ENCODE measurements around the gene GTF3C4. TPM values are rescaled to one million over a fixed set of nuclear protein-coding genes. Genes with fewer than 3 reads are reported as not detected.

Gene GTF3C4
- total and polyA plus RNA-seq, 11 donors: 1.4 to 11.7 (median 8.8) TPM

DNA sequence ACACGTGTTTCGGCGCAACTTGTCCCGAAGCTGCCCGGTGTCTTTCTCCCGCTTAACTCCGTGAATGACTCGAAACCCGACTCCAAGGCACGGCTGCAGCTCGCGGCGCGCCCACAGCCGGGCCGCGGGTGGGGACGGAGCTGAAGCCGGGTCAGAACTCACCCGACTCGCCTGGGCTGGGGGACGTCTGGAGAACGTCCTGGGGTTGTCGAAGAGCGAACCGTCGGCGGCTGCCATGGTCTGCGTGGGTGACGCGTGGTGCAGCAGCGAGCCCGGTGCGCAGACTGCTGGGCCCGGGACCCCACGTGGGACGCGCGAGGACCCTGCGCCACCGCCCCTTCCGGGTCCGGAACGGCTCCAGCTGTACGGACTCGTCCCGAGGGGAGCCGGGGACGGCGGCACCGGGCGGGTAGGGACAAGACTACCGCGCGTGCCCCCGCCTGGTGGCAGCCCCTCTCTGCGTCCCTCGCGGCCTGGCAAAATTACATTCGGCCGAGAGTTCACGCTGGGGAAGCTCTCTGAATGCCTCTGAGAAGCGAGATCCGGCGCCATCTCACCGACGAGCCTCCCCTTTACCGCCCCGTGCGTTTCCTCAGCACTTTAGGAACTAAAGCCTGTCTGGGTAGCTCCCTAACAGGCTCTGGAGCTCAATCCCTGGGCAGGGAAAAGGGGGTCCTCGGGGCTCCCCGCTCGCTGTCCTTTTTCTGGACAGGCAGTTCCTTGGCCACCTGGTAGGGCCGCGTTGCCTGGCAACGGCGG is 387 bp upstream of the GTF3C4 start, which contains the start of gene DDX31:
Gene DDX31, minus strand, starts transcription at position 286 of the 759 bp plus-strand sequence. Its CDS starts 49 bp downstream, at position 237.
- Histone ChIP-seq H3K27me3 (no peaks in the 10 kb centered on the region), H3K4me1 (peaks cover 0 to 44% (median 27%) of the 10 kb centered on the region in 12 donors), H3K9me3 (no peaks in the 10 kb centered on the region), H3K4me3 (peak within 1 kb of the TSS; percentile 61 to 98 (median 88)), H3K36me3 (peaks cover 0 to 5% (median 0%) of the 10 kb centered on the region in 9 donors), H3K27ac (peak within 1 kb of the TSS; percentile 80 to 100 (median 97))
- TF ChIP-seq, protein P1, sequence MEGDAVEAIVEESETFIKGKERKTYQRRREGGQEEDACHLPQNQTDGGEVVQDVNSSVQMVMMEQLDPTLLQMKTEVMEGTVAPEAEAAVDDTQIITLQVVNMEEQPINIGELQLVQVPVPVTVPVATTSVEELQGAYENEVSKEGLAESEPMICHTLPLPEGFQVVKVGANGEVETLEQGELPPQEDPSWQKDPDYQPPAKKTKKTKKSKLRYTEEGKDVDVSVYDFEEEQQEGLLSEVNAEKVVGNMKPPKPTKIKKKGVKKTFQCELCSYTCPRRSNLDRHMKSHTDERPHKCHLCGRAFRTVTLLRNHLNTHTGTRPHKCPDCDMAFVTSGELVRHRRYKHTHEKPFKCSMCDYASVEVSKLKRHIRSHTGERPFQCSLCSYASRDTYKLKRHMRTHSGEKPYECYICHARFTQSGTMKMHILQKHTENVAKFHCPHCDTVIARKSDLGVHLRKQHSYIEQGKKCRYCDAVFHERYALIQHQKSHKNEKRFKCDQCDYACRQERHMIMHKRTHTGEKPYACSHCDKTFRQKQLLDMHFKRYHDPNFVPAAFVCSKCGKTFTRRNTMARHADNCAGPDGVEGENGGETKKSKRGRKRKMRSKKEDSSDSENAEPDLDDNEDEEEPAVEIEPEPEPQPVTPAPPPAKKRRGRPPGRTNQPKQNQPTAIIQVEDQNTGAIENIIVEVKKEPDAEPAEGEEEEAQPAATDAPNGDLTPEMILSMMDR (IDR thresholded peaks at IDR 0.05): no peak
- TF ChIP-seq POLR2A (IDR thresholded peaks at IDR 0.05): peak in 1 of 2 donors; percentile 34
- intact Hi-C loops (cut with DNase I): loop anchor here in 6 of 10 donors (2.0 to 10.0 kb wide), 7 partner anchors 125 to 255 kb away; partner anchors contain the start of genes CFAP77 (in 2 of the 6), AK8 (in 1 of the 6) and SPACA9 (in 1 of the 6)
- ATAC-seq (peak; percentile 97 to 99 (median 98)), DNase-seq (peak; percentile 88 to 93 (median 90))
- WGBS, 4 donors: 0 to 1% (median 1%) methylated on average over 34 to 77 of the region's 77 CpGs

DNA sequence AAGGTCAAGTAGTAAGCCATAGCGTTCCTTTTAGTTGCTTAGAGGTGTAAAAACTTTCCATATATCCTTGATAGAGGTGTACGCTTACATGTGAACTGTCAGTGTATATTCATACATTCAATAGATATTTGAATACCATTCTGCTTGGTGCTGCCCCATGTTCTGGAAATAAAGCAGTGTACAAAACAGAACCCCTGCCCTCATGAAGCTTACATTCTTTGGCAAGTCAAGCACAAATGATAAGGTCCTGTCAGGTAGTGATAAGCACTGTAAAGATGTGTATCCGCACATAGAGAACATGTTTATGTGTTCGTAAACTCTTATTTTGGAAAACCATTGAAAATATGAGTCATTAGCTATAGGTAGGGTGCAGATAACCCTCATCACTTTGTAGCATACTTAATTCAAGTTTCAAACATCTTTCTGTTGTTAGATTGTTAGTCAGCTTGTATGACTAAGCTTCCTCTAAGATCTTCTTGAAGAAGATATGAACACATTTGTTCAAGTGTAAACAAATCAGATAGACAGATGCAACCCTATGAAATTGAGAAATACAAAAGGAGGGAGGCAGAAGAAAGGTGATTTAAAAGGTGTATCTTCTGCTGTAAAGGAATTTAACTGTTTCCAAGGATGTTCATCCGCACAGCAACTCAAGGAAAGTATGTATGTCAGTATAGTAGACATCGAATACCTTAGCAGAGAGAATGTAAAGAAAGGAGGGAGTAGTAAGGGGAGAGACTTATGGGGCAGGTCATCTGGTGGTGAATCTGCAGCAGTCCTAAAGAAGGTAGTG is 1.6 kb downstream of the GTF3C4 start:
- TF ChIP-seq, protein P1 (IDR thresholded peaks at IDR 0.05): no peak
- no peak for TF ChIP-seq POLR2A (IDR thresholded peaks at IDR 0.05)
- WGBS, 4 donors: 87 to 89% (median 87%) methylated on average over 6 of the region's 6 CpGs
- no peaks in the 10 kb centered on the region for H3K27me3 ChIP-seq
- DNase-seq: no peak
- no peak overlapping the region for H3K27ac ChIP-seq
- H3K9me3 ChIP-seq: no peaks in the 10 kb centered on the region
- H3K36me3 ChIP-seq: no peaks in the 10 kb centered on the region
- intact Hi-C loops (cut with DNase I): loop anchor here in 6 of 10 donors (2.0 to 10.0 kb wide), 7 partner anchors 123 to 257 kb away; partner anchors contain the start of genes AK8 (in 1 of the 6), CFAP77 (in 1 of the 6) and SPACA9 (in 1 of the 6)
- peaks cover 0 to 44% (median 28%) of the 10 kb centered on the region in 12 donors for H3K4me1 ChIP-seq
- H3K4me3 ChIP-seq: peak overlapping the region in 9 of 12 donors; percentile 73 to 98 (median 87)
- ATAC-seq: no peak

DNA sequence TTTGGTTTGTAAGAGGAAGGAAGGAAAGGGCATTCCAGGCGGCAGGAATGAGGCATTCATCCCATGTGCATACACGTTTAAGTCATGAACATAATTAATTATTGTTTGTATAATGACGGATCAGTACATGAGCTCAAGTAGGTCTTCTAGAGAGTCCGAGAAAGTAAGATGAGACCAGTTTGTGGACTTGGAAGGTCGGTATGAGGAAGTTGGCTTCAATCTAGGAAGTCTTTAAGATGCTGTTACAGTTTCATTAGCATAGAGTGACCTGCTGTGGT is 2.1 kb downstream of the GTF3C4 start:
- Histone ChIP-seq H3K27ac (no peak overlapping the region), H3K4me3 (peak overlapping the region in 3 of 12 donors; percentile 73 to 87 (median 83)), H3K4me1 (peaks cover 0 to 44% (median 28%) of the 10 kb centered on the region in 12 donors), H3K36me3 (no peaks in the 10 kb centered on the region), H3K27me3 (no peaks in the 10 kb centered on the region), H3K9me3 (no peaks in the 10 kb centered on the region)
- intact Hi-C loops (cut with DNase I): loop anchor here in 4 of 10 donors (5.0 to 10.0 kb wide), 5 partner anchors 122 to 258 kb away; partner anchors contain the start of genes AK8 (in 1 of the 4), CFAP77 (in 1 of the 4) and SPACA9 (in 1 of the 4)
- TF ChIP-seq, protein P1 (IDR thresholded peaks at IDR 0.05): no peak
- no peak for TF ChIP-seq POLR2A (IDR thresholded peaks at IDR 0.05)
- 50 to 56% (median 53%) methylated on average over 5 of the region's 5 CpGs for WGBS, 4 donors
- ATAC-seq (no peak), DNase-seq (no peak)

Measured in heart left ventricle (tissue), 16 donors.